ENCODE data around the gene TK2. TPM values are rescaled to one million over a fixed set of nuclear protein-coding genes. Genes with fewer than 3 reads are reported as not detected.
"Not testable (repeated sequence)": the region's sequence is repeated elsewhere in the genome, so short reads cannot be mapped to it uniquely, and the experiment has no call there.

The TK2 gene
- total RNA-seq, 1 donor from 2014 or later, result 20.2 TPM

GRCh38 chr16:66466636-66467035 is 83.3 kb downstream of the TK2 start:
- not testable (repeated sequence) for DNase-seq

- DNase-seq, result not testable (repeated sequence)
Observed at GRCh38 chr16:66465946-66466345, 84.0 kb downstream of the TK2 start.

- DNase-seq, result no peak
Observed at GRCh38 chr16:66462912-66463311, 87.0 kb downstream of the TK2 start.

GRCh38 chr16:66460703-66461102 is 89.2 kb downstream of the TK2 start:
- DNase-seq, result no peak

- no peak for DNase-seq
Observed at GRCh38 chr16:66459878-66460277, 90.0 kb downstream of the TK2 start.

GRCh38 chr16:66458853-66459252 is 91.1 kb downstream of the TK2 start:
- DNase-seq, result no peak

- DNase-seq, result no peak
Observed at GRCh38 chr16:66458292-66458691, 91.6 kb downstream of the TK2 start.

Small RNA genes within 50 kb of the gene (small RNA-seq; reads per million reads assigned to genes)
- not detected for gene CKLF-CMTM1 (ENCODE audit: low replicate concordance)

Other genes with a start within 250 kb of the TK2 start
- gene CDH5, start 183.4 kb downstream of the TK2 start, total RNA-seq, result 28.5 TPM
- 2.5 TPM for gene BEAN1, start 122.8 kb downstream of the TK2 start, total RNA-seq
- gene CKLF, start 2.5 kb upstream of the TK2 start, total RNA-seq, result 35.5 TPM
- gene CMTM1, start 16.3 kb upstream of the TK2 start, total RNA-seq, result 2.0 TPM
- 2.5 TPM for gene CMTM2, start 29.3 kb upstream of the TK2 start, total RNA-seq
- 20.5 TPM for gene CMTM3, start 54.6 kb upstream of the TK2 start, total RNA-seq
- 18.7 TPM for gene CMTM4, start 146.6 kb upstream of the TK2 start, total RNA-seq
- 113 TPM for gene DYNC1LI2, start 201.5 kb upstream of the TK2 start, total RNA-seq

All from skin of body (tissue), 3 donors.